Prostate gland (tissue), 2 donors: ENCODE measurements around the gene NUF2.

Source experiments
- CTCF ChIP-seq, 4 experiments: fragments of 200-600 bp in 2 of 4; fragments of 450-650 bp in 2 of 4; sonication (generic) in 2 of 4; IDR thresholded peaks; 1 replicate in 3 of 4; 2 replicates in 1 of 4; pipeline ENCODE4 v1.5.1; 2016 to 2019; ENCODE audit warnings: antibody characterized with exemption in 4 of 4, mild to moderate bottlenecking in 2 of 4, moderate library complexity in 2 of 4
- POLR2A ChIP-seq: fragments of 450-650 bp; IDR thresholded peaks from one replicate; pipeline ENCODE4 v1.6.1; 2016; ENCODE audit warnings: antibody characterized with exemption, mild to moderate bottlenecking

DNA sequence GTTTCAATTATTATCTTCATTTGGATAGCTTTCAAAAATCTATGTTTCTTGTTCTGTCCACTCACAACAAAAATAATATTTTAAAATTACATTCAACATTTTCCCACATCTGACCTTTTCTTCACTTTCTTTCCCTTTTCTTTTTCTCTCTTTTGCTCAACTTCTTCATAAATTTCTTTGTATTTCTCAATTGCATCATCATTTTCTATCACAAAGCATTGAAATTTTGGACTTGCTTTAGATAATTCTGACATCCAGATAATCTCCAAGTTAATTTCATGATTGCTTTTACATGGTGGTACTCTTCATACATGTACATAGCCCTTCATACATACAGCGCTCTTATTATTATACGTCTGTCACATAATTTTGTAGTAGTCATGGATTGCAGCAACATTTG is 30.2 kb downstream of the NUF2 start:
- TF ChIP-seq CTCF (IDR thresholded peaks at IDR 0.05) (no peak), POLR2A (no peak)
